B cell (primary cell): ENCODE results near the gene ZNF503. TPM values are rescaled to one million over a fixed set of nuclear protein-coding genes. Genes with fewer than 3 reads are reported as not detected.

Experiments
- ATAC-seq: fragments of 200-7000 bp; cut with Tn5 transposase; one replicate; pipeline ENCODE4 v1.10.0; 2021; ENCODE audit warnings: low read depth, mild to moderate bottlenecking, moderate number of reproducible peaks, moderate library complexity
- CTCF ChIA-PET: fragments of 350-600 bp; sonication (Branson Sonifier 250); formaldehyde crosslinking; loops from one replicate; lab custom pipeline; 2021; ENCODE audit warnings: antibody characterized with exemption, inconsistent platforms; lab: Charles Lee
- POLR2A ChIA-PET: fragments of 350-600 bp; sonication (Branson Sonifier 250); formaldehyde crosslinking; loops from one replicate; lab custom pipeline; 2021; ENCODE audit warnings: antibody characterized with exemption; lab: Charles Lee
- DNase-seq: peaks from one replicate; pipeline ENCODE4 v3.0.0; 2013
- H2AFZ ChIP-seq: 2 replicates; pipeline ENCODE4 v1.6.1; 2012; ENCODE audit warnings: mild to moderate bottlenecking, low read depth, low read length; ENCODE audit not compliant: insufficient read depth, poor library complexity, severe bottlenecking
- H3K27ac ChIP-seq, 2 donors: 1 replicate in 1 of 2; 2 replicates in 1 of 2; pipeline ENCODE4 v1.5.1; 2012 to 2013; ENCODE audit warnings: low read length in 2 of 2, mild to moderate bottlenecking in 2 of 2, moderate library complexity in 1 of 2
- H3K27me3 ChIP-seq, 4 experiments: fragments of 200-600 bp in 1 of 4; sonication (generic) in 1 of 4; replicated peaks in 1 of 4; 1 replicate in 2 of 4; 2 replicates in 2 of 4; pipeline versions ENCODE4 v1.6.1 to v1.7.0; 2013 to 2016; ENCODE audit warnings: low read length in 3 of 4, mild to moderate bottlenecking in 2 of 4, mixed read lengths in 1 of 4, moderate library complexity in 1 of 4; ENCODE audit not compliant: insufficient read depth in 4 of 4, control insufficient read depth in 3 of 4; ENCODE audit errors: control extremely low read depth in 1 of 4
- H3K36me3 ChIP-seq, 2 experiments: replicated peaks in 1 of 2; 1 replicate in 1 of 2; 2 replicates in 1 of 2; pipeline versions ENCODE4 v1.6.1 to v1.7.1; 2013; ENCODE audit warnings: low read length in 1 of 2; ENCODE audit not compliant: insufficient read depth in 2 of 2, control insufficient read depth in 1 of 2; ENCODE audit errors: control extremely low read depth in 1 of 2, extremely low read depth in 1 of 2
- H3K4me1 ChIP-seq, 2 donors: fragments of 200-600 bp in 1 of 2; sonication (generic) in 1 of 2; 1 replicate in 1 of 2; 2 replicates in 1 of 2; pipeline versions ENCODE4 v1.5.1 to v1.6.1; 2013 to 2017; ENCODE audit warnings: low read length in 2 of 2; ENCODE audit not compliant: control insufficient read depth in 2 of 2, insufficient read depth in 2 of 2
- H3K4me2 ChIP-seq: replicated peaks from 2 replicates; pipeline ENCODE3; 2012; ENCODE audit warnings: mild to moderate bottlenecking, low read depth, low read length; ENCODE audit not compliant: poor library complexity, severe bottlenecking
- H3K4me3 ChIP-seq, 5 experiments: fragments of 200-600 bp in 1 of 5; sonication (generic) in 1 of 5; 1 replicate in 3 of 5; 2 replicates in 2 of 5; pipeline versions ENCODE4 v1.5.1 to v1.7.0; 2011 to 2016; ENCODE audit warnings: low read length in 4 of 5, mild to moderate bottlenecking in 4 of 5, low read depth in 2 of 5, control low read depth in 1 of 5, moderate library complexity in 1 of 5; ENCODE audit not compliant: insufficient read depth in 1 of 5; ENCODE audit errors: control extremely low read depth in 1 of 5, extremely low read depth in 1 of 5
- H3K79me2 ChIP-seq: fragments of 200-600 bp; sonication (generic); one replicate; pipeline ENCODE4 v1.6.0; 2016; ENCODE audit warnings: low read length; ENCODE audit not compliant: control insufficient read depth, insufficient read depth
- H3K9ac ChIP-seq: fragments of 200-600 bp; sonication (generic); 2 replicates; pipeline ENCODE4 v1.6.1; 2017; ENCODE audit warnings: mild to moderate bottlenecking, low read length, moderate library complexity
- H3K9me3 ChIP-seq, 3 donors: one replicate each; pipeline versions ENCODE4 v1.6.1 to v1.7.1; 2013; ENCODE audit warnings: low read length in 2 of 3; ENCODE audit not compliant: control insufficient read depth in 2 of 3, insufficient read depth in 1 of 3; ENCODE audit errors: control extremely low read depth in 1 of 3
- H4K20me1 ChIP-seq: 2 replicates; pipeline ENCODE4 v1.6.0; 2012; ENCODE audit warnings: mild to moderate bottlenecking, low read length; ENCODE audit not compliant: insufficient read depth, control insufficient read depth, poor library complexity, severe bottlenecking
- H3K27ac Mint-ChIP-seq: one replicate; pipeline ENCODE4 v1.8.0; 2021; ENCODE audit warnings: mixed read lengths
- H3K27me3 Mint-ChIP-seq: one replicate; pipeline ENCODE4 v1.8.0; 2021; ENCODE audit warnings: mixed read lengths
- H3K4me1 Mint-ChIP-seq: one replicate; pipeline ENCODE4 v1.8.0; 2021; ENCODE audit warnings: mixed read lengths
- H3K4me3 Mint-ChIP-seq: one replicate; pipeline ENCODE4 v1.8.0; 2021; ENCODE audit warnings: mixed read lengths
- H3K9me3 Mint-ChIP-seq: one replicate; pipeline ENCODE4 v1.8.0; 2022; ENCODE audit warnings: mixed read lengths; ENCODE audit not compliant: insufficient read depth
- CTCF ChIP-seq: fragments of 200-600 bp; IDR thresholded peaks from one replicate; pipeline ENCODE4 v1.8.0; 2022; ENCODE audit warnings: antibody characterized with exemption, mild to moderate bottlenecking
- EZH2 ChIP-seq: IDR thresholded peaks from 2 replicates; pipeline ENCODE4 v1.6.1; 2012; ENCODE audit warnings: borderline replicate concordance, low read depth, mild to moderate bottlenecking, moderate library complexity, low read length; ENCODE audit not compliant: insufficient read depth, poor library complexity, severe bottlenecking
- WGBS: methylation state at CpG from one replicate; pipeline ENCODE4 v1.1.5; 2013; ENCODE audit warnings: missing lambda C conversion rate; ENCODE audit not compliant: insufficient coverage; 5-methylcytosine and 5-hydroxymethylcytosine counted together
- intact Hi-C: fragments of 100-400 bp; cut with micrococcal nuclease; formaldehyde crosslinking; loops from one replicate; pipeline ENCODE4 v1.10.0; 2022
- polyA plus RNA-seq: library from polyadenylated mRNA; depleted of rRNA; stranded (reverse); fragments of >200 nt; gene quantifications from 2 replicates; pipeline ENCODE4 v1.2.3, GENCODE V29; 2012
- total RNA-seq, 2 donors: library from RNA; stranded (reverse); fragments of 120-200 nt in 1 of 2; gene quantifications; 1 replicate in 1 of 2; 2 replicates in 1 of 2; pipeline versions ENCODE4 v1.2.3 to v1.2.4, GENCODE V29; 2013 to 2022

ZNF503 gene
- total and polyA plus RNA-seq, 2 donors (not counting 1 experiment from before 2014, with no cell fraction given): 0.04 TPM; not detected in 1

DNA sequence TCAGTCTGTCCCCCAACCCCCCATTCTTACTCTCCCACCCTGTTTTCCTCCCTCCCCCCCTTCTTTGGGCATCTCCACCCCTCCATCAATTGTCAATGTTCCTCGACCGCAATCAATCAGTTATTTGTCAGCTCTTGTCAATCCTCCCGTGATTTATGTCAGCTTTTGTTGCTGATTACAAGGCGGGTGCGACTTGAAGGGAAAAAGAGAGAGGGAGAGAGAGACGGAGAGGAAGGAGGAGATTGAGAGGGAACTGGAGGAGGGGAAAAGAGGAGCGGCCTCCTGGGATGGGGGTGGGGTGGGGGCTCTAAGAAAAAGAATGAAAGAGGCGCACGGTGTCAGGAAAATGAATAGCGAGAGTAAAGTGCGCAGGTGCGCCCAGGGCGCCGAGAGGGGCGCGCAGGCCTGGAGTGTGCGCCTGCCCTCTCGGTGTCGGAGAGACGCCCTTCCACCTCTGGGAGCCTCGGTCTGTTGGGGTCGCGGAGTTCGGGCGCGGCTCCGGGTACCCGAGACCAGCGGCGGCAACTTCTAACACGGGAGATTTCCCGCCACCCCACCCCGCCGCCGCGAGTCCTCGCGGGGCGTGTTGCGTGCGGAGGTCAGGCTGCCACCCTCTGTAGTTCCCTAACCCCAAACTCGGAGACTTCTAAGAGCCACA, 1.1 kb upstream of the ZNF503 start:
- no peaks in the 10 kb centered on the region for H3K36me3 ChIP-seq
- ATAC-seq (peak; percentile 32), DNase-seq (no peak)
- peaks cover 47% of the 10 kb centered on the region in 2 donors for H3K4me1 ChIP-seq
- intact Hi-C loops: no loop called here
- no peaks in the 10 kb centered on the region for H3K79me2 ChIP-seq
- H3K4me3 ChIP-seq: peak overlapping the region; percentile 34 to 67 (median 59)
- H3K27me3 ChIP-seq: peaks cover 0 to 81% (median 33%) of the 10 kb centered on the region in 4 experiments
- POLR2A ChIA-PET: no interaction called here
- Mint-ChIP-seq H3K4me1 (peaks cover 41% of the 10 kb centered on the region), H3K27ac (no peak overlapping the region), H3K9me3 (no peaks in the 10 kb centered on the region), H3K4me3 (peak overlapping the region; percentile 91), H3K27me3 (peaks cover 61% of the 10 kb centered on the region)
- peak overlapping the region; percentile 69 for H3K9ac ChIP-seq
- H3K4me2 ChIP-seq: peak overlapping the region; percentile 95
- 3% methylated on average over 36 of the region's 42 CpGs for WGBS
- H3K9me3 ChIP-seq: peaks cover 0 to 59% (median 0%) of the 10 kb centered on the region in 3 donors
- H3K27ac ChIP-seq: no peak overlapping the region
- CTCF ChIA-PET: no interaction called here
- H4K20me1 ChIP-seq: no peaks in the 10 kb centered on the region
- H2AFZ ChIP-seq: peak overlapping the region; percentile 83
- TF ChIP-seq EZH2 (no peak), CTCF (no peak)
